GM06990 (cell line): ENCODE measurements around the gene GDF10.

ENCODE experiments used
- DNase-seq: peaks from one replicate; pipeline ENCODE4 v3.0.0-alpha.2; 2011; ENCODE audit not compliant: insufficient read length; ENCODE audit errors: extremely low read depth
- H3K27me3 ChIP-seq: replicated peaks from 2 replicates; pipeline ENCODE4 v1.6.0; 2011; ENCODE audit warnings: low read length; ENCODE audit not compliant: control insufficient read depth, insufficient read depth
- H3K36me3 ChIP-seq: 2 replicates; pipeline ENCODE4 v1.5.1; 2011; ENCODE audit warnings: low read length; ENCODE audit not compliant: control insufficient read depth, insufficient read depth
- H3K4me3 ChIP-seq: replicated peaks from 2 replicates; pipeline ENCODE4 v1.5.1; 2011; ENCODE audit warnings: low read depth, mild to moderate bottlenecking, control low read depth, low read length
- CTCF ChIP-seq: IDR thresholded peaks from 2 replicates; pipeline ENCODE4 v1.5.1; 2011; ENCODE audit warnings: low read length, control low read depth, mild to moderate bottlenecking, inconsistent platforms; ENCODE audit not compliant: insufficient read depth, poor library complexity, severe bottlenecking

The GDF10 gene

GRCh38 chr10:47323087-47323486 lies 23.1 kb downstream of the GDF10 start:
- no peaks in the 10 kb centered on the region for H3K36me3 ChIP-seq
- no peak for TF ChIP-seq CTCF
- no peak overlapping the region for H3K4me3 ChIP-seq
- no peak for DNase-seq
- H3K27me3 ChIP-seq: no peaks in the 10 kb centered on the region

GRCh38 chr10:47323636-47324296 lies 23.8 kb downstream of the GDF10 start:
- H3K36me3 ChIP-seq: no peaks in the 10 kb centered on the region
- no peak overlapping the region for H3K4me3 ChIP-seq
- no peaks in the 10 kb centered on the region for H3K27me3 ChIP-seq
- no peak for DNase-seq
- TF ChIP-seq CTCF: no peak

- no peak for TF ChIP-seq CTCF
- no peak for DNase-seq
- no peaks in the 10 kb centered on the region for H3K27me3 ChIP-seq
Observed at GRCh38 chr10:47325303-47326291, 25.6 kb downstream of the GDF10 start.

GRCh38 chr10:47326306-47326926 lies 26.4 kb downstream of the GDF10 start:
- H3K36me3 ChIP-seq: no peaks in the 10 kb centered on the region
- H3K27me3 ChIP-seq: no peaks in the 10 kb centered on the region
- no peak overlapping the region for H3K4me3 ChIP-seq
- no peak for DNase-seq
- no peak for TF ChIP-seq CTCF

More at GRCh38 chr10:47325303-47326291, 25.6 kb downstream of the GDF10 start:
- Histone ChIP-seq H3K36me3 (no peaks in the 10 kb centered on the region), H3K4me3 (no peak overlapping the region)

GRCh38 chr10:47326927-47327330 lies 26.9 kb downstream of the GDF10 start:
- no peak for TF ChIP-seq CTCF
- Histone ChIP-seq H3K36me3 (no peaks in the 10 kb centered on the region), H3K4me3 (no peak overlapping the region), H3K27me3 (no peaks in the 10 kb centered on the region)
- DNase-seq: no peak
